HG03196 (cell line): ENCODE results near the gene HAUS5.
"Not testable (repeated sequence)": the region's sequence is repeated elsewhere in the genome, so short reads cannot be mapped to it uniquely, and the experiment has no call there.

Experiments used
- ATAC-seq: cut with Tn5 transposase; IDR thresholded peaks from one replicate; pipeline ENCODE4 v1.9.1; 2021; ENCODE audit not compliant: unreplicated experiment

The HAUS5 gene

DNA sequence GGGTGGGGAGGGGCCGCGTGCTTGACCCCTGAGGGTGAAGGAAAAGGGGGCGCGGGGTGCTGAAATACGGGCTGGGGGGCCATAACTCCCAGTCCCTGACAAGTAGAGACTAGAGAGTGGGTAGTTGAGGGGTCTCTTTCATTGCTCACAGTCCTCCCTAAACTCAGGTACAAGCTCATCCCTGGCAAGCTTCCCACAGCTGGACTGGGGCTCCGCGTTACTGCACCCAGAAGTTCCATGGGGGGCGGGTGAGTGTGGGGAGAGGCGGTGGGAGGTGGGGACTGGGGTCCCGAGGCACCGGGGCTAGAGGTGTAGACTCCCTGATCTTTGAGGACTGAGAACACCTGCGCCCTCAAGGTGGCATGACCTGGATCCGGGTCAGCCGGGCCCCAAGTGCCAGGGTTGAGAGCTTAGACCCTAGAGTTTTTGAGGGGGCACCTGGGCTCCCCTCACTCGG lies 30.3 kb downstream of the HAUS5 start:
- no peak for ATAC-seq

DNA sequence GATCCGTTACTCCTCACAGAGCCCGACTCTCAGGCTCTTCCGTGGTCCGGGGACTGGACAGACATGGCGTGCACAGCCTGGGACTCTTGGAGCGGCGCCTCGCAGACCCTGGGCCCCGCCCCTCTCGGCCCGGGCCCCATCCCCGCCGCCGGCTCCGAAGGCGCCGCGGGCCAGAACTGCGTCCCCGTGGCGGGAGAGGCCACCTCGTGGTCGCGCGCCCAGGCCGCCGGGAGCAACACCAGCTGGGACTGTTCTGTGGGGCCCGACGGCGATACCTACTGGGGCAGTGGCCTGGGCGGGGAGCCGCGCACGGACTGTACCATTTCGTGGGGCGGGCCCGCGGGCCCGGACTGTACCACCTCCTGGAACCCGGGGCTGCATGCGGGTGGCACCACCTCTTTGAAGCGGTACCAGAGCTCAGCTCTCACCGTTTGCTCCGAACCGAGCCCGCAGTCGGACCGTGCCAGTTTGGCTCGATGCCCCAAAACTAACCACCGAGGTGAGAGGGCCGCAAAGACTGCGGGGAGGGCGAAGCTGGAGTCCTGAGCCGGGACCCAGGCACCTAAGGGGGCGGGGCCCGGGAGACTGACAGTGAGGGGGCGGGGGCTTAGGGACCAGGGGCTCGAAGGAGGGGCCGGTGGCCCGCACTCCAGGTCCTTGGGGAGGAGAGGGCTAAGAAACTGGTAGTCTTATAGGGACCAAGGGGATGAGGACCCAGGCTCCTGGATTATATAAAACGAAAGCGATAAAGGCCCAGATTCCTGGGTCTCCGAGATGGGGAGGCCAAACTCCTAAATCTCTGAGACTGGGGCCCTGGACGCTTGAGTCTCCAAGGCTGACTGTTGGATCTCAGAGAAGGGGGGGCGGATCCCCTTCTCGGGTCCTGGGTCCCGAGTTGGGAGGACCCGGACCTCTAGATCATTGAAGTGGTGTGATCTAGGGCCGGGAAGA lies 31.0 kb downstream of the HAUS5 start:
- peak; percentile 42 for ATAC-seq

DNA sequence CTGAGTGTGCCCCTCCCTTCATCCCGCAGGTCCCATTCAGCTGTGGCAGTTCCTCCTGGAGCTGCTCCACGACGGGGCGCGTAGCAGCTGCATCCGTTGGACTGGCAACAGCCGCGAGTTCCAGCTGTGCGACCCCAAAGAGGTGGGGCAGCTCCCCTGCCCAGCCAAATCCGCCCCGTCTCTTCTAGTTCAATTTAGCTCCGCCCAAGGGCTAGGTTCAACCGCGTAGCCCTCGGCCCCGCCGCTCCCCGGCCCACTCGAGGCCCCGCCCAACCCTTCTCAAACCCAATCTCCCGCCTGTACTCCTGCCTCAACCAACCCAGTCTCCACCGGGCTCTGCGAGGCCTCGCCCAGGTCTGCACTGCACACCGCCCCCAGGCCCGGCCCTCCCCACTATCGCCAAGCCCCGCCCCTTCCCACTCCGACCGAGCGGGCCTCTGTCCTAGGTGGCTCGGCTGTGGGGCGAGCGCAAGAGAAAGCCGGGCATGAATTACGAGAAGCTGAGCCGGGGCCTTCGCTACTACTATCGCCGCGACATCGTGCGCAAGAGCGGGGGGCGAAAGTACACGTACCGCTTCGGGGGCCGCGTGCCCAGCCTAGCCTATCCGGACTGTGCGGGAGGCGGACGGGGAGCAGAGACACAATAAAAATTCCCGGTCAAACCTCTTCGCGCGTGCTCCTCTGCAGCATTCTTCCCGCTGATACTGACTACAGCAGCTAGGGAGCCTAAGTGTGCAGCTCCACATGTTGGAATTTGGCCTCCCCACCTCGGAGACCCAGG lies 31.9 kb downstream of the HAUS5 start:
- peak; percentile 61 for ATAC-seq

DNA sequence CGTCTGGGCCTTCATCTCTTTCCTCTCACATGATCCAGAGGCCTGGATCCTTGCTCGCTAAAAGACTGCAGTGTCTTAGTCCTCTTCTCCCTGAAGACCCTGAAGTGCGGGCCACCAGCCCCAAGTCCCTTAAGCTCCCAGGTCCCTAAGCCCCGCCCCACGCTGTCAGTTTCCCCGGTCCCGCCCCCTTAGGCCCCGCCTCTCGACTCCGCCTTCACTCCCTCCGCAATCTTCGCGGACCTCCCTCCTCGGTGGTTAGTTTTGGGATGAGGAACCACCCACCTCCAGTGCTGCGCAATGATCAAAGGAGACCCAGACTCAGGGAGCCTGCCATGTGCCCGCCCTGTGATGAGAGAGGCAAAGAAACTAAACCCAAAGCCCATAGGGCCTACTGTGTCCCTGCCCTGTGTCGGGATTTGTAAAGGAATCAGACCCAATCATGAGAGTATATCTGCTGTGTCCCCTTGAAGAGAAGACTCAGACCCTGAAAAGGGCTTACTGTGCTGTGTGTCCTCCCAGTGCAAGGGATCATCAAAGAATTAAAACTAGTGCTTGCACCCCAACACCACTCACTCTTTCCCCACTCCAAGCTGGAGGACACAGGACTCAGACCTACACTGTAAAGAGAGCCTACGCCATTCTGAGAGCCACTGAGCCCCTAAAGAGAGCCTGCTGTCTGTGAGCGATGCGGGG lies 32.6 kb downstream of the HAUS5 start:
- ATAC-seq: no peak

- ATAC-seq: no peak
Measured at GRCh38 chr19:35645680-35646511, 33.4 kb downstream of the HAUS5 start.

DNA sequence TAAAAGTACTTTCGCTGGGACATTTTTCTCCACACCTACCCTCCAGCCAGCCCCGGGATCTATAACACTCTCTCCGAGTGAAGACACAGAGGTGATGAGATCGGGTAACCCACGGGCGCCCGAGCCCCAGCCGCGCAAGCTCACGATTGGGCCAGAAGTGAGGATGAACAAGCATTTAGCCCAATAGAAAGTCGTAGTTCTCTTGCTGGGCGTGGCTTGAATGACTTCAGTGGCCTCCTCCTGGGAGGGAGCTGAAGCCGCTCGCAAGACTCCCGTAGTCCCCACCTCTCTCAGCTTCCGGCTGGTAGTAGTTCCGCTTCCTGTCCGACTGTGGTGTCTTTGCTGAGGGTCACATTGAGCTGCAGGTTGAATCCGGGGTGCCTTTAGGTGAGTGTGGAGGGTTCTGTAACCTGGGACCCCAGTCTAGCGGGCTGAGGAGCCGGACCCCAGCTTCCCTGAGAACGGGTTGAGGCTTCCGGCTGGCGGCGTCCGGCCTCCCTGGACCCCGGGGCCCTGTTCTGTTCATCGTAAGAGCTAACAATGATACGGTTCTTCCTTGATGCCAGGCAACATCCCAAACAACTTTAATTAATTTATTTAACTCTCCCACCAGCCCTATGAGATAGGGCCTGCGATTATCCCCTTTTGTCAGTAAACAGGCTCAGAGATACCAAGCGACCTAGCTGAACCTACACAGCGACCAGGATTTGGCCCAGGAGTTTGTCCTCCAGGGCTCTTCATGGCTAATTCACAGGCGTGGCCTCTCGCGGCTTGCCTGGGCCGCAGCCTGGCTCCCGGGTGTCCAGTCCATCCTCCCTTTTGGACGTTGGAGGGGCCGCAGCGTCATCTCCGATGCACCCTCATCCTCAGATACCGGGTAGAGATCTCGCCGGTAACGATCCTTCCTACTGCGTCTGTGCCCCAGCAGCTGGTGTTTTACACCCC lies 35.8 kb downstream of the HAUS5 start, which contains the start of gene COX6B1:
TSS of gene COX6B1 (plus strand) at position 307 of the 945 bp plus-strand sequence. CDS start 2,921 bp downstream, outside the sequence.
- ATAC-seq: peak; percentile 49

GRCh38 chr19:35650581-35650980 lies 38.0 kb downstream of the HAUS5 start:
- no peak for ATAC-seq

DNA sequence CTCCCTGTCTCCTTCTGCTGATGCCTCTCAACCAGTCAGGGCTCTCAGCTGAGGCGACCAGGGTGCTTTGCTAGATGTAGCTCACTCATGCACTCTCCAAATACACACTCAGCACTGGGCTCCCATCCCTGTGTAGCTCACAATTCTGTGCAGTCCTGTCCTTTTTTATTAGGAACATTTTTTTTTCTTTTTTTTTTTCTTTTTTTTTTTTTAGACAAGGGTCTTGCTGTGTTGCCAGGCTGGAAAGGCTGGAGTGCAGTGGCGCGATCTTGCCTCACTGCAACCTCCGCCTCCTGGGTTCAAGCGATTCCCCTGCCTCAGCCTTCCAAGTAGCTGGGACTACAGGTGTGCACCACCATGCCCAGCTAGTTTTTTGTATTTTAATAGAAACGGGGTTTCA lies 42.3 kb downstream of the HAUS5 start:
- not testable (repeated sequence) for ATAC-seq

DNA sequence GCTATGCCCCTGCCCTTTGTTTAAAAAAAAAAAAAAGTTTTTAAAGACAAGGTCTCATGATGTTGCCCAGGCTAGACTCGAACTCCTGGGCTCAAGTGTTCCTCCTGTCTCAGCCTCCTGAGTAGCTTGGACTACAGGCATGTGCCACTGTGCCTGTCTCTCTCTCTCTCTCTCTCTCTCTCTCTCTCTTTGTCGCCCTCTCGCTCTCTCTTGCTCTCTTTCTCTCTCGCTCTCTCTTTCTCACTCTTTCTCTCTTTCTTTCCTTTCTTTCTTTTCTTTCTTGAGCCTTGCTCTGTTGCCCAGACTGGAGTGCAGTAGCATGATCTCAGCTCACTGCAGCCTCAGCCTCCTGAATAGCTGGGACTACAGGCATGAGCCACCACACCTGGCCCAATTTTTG lies 43.1 kb downstream of the HAUS5 start:
- ATAC-seq: no peak

DNA sequence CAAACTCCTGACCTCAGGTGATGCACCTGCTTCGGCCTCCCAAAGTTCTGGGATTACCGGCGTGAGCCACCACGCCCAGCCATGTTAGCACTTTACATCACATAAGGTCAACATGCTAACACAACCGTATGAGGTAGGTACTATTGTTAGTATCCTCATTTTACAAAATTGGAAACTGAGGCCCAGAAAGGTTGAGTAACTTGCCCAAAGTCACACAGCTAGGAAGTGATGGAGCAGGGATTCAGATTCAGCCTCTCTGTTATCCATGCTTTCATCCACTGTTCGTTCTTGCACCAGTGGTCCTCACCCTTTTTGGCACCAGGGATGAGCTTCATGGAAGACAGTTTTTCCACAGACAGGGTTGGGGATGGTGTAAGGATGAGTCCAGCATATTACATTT lies 44.2 kb downstream of the HAUS5 start:
- ATAC-seq: no peak

DNA sequence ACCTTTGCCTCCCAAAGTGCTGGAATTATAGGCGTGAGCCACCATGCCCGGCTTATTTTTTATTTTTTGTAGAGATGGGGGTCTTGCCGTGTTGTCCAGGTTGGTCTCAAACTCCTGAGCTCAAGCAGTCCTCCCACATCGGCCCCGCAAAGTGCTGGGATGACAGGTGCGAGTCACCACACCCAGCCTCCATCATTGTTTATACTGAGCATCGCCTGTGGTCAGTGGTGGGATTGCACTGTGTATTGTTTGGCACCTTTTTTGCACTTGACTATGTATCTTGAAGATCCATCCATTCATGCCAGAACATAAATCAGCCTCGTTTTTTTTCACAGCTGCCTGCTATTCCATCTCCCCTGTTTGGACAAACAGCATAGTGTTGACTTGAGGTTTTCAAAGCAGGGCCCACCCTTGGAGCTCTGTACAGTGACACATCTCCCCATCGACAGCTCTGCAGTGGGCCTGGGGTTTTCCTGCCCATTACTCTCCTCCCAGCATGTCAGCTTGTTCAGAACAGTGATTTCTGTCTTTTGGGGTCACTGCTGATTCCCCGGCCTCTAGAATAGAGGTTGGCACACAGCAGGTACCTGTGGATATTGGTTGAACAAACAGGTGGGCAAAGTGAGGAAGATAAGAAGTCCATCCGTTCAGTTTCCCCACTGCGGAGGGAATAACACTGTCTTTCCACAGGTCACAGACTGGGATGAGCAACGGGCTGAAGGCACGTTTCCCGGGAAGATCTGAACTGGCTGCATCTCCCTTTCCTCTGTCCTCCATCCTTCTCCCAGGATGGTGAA lies 45.6 kb downstream of the HAUS5 start:
- no peak for ATAC-seq

DNA sequence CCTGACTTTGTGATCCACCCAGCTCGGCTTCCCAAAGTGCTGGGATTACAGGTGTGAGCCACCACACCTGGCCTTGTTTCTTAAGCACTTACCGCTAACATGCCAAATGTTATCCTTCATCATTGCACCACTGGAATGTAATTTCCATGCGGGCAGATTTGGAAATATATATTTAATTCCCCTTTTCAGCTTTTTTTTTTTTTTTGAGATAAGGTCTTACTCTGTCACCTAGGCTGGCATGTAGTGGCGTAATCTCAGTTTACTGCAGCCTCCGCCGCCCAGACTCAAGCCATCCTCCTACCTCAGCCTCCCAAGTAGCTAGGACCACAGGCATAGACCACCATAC lies 49.4 kb downstream of the HAUS5 start:
- no peak for ATAC-seq

DNA sequence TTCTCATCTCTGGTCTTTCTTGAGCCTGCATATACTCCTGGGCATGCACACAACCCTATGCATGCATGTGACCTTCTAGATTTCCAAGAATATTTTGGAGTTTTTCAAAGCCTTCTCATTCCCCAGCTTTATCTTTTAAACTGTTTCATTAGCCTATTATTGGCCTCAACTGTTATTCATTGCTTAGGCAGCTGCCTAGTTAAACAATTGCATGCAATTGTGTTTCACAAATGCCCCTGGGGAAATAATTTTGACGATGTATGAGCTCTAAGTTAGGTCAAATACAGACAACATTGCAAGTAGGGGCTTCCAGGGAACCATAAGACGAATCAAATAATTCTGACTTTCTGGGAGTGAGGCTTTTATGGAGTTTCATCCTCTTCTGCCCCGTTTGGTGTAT lies 51.4 kb downstream of the HAUS5 start:
- ATAC-seq: no peak

- ATAC-seq: no peak
Measured at GRCh38 chr19:35665157-35665556, 52.6 kb downstream of the HAUS5 start.

DNA sequence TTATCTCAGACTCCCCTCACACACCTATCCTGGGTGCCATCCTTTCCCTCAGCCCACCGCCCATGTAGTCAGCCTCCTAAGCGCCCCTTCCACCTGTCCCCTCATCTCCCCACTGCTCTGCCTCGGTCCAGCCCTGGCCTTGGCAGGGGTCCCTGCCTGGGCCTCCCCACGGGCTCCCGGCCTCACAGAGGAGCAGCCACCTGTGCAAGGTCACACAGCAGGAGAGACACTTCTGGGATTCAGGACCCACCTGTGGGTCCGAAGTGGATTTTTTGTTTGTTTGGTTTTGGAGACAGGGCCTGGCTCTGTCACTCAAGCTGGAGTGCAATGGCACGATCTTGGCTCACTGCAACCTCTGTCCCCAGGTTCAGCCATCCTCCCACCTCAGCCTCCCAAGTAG lies 53.1 kb downstream of the HAUS5 start:
- ATAC-seq: no peak

GRCh38 chr19:35666251-35666913 lies 53.8 kb downstream of the HAUS5 start, which contains the start of gene UPK1A:
Gene UPK1A (plus strand): TSS chr19:35666517. CDS start chr19:35666813, 296 bp downstream.
- ATAC-seq: no peak

DNA sequence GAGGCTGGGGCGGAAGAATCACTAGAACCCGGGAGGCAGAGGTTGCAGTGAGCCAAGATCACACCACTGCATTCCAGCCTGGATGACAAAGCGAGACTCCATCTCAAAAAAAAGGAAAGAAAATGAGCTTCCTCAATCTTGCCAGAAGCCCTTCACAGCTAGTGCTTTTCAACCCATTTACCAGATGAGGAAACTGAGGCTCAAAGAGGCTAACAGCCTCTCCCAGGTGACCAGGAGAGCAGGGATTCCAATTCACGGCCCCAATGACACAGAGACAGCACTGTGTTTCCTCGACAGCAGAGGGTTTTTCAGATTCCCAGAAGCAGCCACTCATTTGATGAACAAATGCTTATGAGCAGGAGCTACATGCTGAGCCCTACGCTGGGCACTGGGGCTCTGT lies 57.0 kb downstream of the HAUS5 start:
- ATAC-seq: no peak

DNA sequence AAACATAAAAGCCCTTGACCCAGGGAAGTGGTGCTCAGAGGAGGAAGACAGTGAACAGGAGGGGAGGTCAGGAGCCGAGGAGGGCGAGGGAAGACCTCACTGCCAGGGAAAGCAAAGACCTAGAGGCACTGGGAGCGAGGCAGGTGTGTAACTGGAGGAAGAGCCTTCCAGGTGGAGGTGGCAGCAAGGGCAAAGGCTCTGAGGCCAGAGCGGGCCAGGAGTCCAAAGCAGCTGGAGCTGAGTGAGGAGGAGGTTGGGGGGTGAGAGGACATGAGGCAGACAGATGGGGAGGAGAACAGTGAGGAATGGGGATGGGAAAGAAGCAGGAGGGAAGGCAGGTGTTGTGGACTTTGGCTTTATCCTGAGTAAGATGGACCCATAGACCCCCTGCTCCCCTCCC lies 57.4 kb downstream of the HAUS5 start:
- no peak for ATAC-seq
